ENCODE results near the gene APBB1IP.

The APBB1IP gene

DNA sequence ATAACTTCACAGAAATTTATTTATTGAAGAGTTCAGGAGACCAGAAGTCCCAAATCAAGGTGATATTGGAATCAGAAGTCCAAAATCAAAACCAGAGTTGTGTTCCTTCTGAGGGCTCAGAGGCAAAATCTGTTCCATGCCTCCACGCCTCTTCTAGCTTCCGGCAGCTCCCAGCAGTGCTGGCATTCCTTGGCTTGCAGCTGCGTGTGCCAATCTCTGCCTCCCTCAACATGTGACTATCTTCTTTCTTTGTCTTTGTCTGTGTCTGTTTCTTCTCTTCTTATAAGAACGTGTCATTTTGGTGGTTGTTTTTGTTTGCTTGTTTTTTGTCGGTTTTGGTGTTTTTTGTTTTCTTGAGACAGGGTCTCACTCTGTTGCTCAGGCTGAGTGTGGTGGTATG lies 116.1 kb downstream of the APBB1IP start (continued):
- TF ChIP-seq, protein P1, sequence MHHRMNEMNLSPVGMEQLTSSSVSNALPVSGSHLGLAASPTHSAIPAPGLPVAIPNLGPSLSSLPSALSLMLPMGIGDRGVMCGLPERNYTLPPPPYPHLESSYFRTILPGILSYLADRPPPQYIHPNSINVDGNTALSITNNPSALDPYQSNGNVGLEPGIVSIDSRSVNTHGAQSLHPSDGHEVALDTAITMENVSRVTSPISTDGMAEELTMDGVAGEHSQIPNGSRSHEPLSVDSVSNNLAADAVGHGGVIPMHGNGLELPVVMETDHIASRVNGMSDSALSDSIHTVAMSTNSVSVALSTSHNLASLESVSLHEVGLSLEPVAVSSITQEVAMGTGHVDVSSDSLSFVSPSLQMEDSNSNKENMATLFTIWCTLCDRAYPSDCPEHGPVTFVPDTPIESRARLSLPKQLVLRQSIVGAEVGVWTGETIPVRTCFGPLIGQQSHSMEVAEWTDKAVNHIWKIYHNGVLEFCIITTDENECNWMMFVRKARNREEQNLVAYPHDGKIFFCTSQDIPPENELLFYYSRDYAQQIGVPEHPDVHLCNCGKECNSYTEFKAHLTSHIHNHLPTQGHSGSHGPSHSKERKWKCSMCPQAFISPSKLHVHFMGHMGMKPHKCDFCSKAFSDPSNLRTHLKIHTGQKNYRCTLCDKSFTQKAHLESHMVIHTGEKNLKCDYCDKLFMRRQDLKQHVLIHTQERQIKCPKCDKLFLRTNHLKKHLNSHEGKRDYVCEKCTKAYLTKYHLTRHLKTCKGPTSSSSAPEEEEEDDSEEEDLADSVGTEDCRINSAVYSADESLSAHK (tag by site-specific recombination; IDR thresholded peaks at IDR 0.05) = no peak
- TF ChIP-seq ZBTB1 (tag by site-specific recombination; IDR thresholded peaks at IDR 0.05) (no peak), ZNF510 (tag by site-specific recombination; IDR thresholded peaks at IDR 0.05; ENCODE audit: insufficient replicate concordance) (no peak), ZNF24 (tag by site-specific recombination; IDR thresholded peaks at IDR 0.05) (no peak), ZNF133 (tag by site-specific recombination; IDR thresholded peaks at IDR 0.05) (no peak), WT1 (tag by site-specific recombination; IDR thresholded peaks at IDR 0.05) (no peak), ZNF184 (tag by site-specific recombination; IDR thresholded peaks at IDR 0.05) (no peak)

DNA sequence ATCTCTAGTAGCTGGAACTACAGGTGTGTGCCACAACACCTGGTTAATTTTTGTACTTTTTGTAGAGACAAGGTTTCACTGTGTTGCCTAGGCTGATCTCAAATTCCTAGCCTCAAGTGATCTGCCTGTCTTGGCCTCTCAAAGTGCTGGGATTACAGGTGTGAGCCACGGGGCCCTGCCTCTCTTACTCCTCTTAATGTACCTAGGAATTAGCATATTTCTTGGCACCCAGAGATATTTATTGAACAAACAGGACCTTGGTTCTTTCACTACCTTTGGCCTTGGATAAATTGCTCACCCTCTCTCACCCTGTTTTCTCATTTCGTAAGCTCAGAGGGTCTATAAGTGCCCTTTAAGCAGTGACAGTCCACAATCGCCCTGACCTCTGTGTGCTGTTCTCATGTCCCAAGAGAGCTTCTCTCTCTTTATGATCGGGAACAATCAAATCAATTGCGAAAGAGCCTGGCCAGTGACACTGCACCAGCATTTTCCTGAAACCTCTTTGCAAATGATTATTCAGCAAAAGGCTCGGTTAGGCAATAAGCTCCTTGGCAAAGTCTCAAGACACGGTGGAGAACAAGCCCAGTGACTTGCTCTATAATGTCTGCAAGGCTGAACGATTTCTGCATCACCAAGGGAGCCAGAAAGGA lies 117.7 kb downstream of the APBB1IP start:
- ChIA-PET POLR2A (interaction anchor here (0.9 kb wide), 1 partner anchor 31 kb away, joined by 5 read pairs; no protein-coding TSS in a partner anchor), CTCF (interaction anchor here (0.6 to 8.6 kb wide), 16 partner anchors 11 to 1126 kb away, joined by 3 to 133 read pairs (median 4); no protein-coding TSS in a partner anchor)
- TF ChIP-seq, protein P2, sequence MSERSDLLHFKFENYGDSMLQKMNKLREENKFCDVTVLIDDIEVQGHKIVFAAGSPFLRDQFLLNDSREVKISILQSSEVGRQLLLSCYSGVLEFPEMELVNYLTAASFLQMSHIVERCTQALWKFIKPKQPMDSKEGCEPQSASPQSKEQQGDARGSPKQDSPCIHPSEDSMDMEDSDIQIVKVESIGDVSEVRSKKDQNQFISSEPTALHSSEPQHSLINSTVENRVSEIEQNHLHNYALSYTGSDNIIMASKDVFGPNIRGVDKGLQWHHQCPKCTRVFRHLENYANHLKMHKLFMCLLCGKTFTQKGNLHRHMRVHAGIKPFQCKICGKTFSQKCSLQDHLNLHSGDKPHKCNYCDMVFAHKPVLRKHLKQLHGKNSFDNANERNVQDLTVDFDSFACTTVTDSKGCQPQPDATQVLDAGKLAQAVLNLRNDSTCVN (tag by site-specific recombination; optimal IDR thresholded peaks at IDR 0.05) = no peak
- no peak for TF ChIP-seq SCRT2 (tag by site-specific recombination; IDR thresholded peaks at IDR 0.05)
- TF ChIP-seq HOXC10 (CRISPR knock-in tag; IDR thresholded peaks at IDR 0.05) = no peak
- no peak for TF ChIP-seq ZNF138 (tag by site-specific recombination; IDR thresholded peaks at IDR 0.05; ENCODE audit: borderline replicate concordance)
- TF ChIP-seq ZNF266 (tag by site-specific recombination; IDR thresholded peaks at IDR 0.05; ENCODE audit: low read depth) = no peak
- no peak for TF ChIP-seq ZFP3 (tag by site-specific recombination; IDR thresholded peaks at IDR 0.05; ENCODE audit: low read depth)
- TF ChIP-seq, protein P3, sequence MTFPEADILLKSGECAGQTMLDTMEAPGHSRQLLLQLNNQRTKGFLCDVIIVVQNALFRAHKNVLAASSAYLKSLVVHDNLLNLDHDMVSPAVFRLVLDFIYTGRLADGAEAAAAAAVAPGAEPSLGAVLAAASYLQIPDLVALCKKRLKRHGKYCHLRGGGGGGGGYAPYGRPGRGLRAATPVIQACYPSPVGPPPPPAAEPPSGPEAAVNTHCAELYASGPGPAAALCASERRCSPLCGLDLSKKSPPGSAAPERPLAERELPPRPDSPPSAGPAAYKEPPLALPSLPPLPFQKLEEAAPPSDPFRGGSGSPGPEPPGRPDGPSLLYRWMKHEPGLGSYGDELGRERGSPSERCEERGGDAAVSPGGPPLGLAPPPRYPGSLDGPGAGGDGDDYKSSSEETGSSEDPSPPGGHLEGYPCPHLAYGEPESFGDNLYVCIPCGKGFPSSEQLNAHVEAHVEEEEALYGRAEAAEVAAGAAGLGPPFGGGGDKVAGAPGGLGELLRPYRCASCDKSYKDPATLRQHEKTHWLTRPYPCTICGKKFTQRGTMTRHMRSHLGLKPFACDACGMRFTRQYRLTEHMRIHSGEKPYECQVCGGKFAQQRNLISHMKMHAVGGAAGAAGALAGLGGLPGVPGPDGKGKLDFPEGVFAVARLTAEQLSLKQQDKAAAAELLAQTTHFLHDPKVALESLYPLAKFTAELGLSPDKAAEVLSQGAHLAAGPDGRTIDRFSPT (tag by site-specific recombination; IDR thresholded peaks at IDR 0.05) = no peak
- Histone ChIP-seq H3K9me3 (ENCODE audit: control insufficient read depth, insufficient read depth, low read depth, low read length) (no peaks in the 10 kb centered on the region), H3K4me3 (ENCODE audit: low read depth, low read length) (no peak overlapping the region), H3K27ac (ENCODE audit: extremely low read depth, low read depth, low read length) (no peak overlapping the region), H3K36me3 (ENCODE audit: control insufficient read depth in 2 of 2, insufficient read depth in 1 of 2, low read length in 2 of 2) (no peaks in the 10 kb centered on the region), H3K4me1 (ENCODE audit: control insufficient read depth, insufficient read depth, low read length) (no peaks in the 10 kb centered on the region)

DNA sequence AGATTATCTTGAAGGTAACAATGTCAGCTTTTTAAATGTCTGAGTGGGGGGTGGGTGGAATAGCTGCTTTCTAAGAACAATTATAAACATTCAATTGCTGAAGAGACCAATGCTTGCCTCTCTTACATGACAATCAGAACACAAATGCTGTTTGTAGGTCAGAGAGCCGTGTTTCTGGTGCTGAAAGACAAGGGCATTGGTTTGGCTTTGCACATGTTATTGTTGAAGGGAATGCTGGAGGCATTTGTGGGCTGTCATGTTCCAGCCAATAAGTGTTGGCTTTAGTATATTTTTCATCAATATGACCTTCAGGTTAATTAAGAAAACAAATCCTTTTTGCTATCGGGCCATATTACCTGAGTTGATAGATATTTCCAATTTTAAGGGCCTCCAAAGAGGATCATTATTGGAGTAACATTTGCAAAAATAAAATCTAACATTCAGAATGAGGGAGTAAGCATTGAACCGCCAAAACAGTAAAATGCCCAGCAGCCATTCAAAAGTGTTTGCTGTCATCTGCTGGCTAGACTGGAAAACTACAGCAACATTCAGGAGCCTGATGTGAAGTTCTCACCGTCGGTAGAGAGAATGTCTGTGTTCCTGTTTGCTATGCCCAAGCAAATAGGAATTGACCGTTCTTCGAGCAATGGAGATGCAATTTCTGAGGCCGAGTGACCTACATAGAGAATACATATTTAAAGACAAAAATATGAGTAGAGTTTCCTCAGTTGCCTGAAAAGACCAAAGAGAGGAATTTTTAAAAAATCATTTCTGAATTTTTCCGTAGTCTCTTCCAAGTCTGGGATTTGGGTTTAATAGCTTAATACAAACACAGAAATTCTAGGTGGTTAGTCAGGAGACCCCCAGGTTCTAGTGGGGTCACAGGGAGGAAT lies 118.9 kb downstream of the APBB1IP start:
- no peaks in the 10 kb centered on the region for H3K4me1 ChIP-seq (ENCODE audit: control insufficient read depth, insufficient read depth, low read length)
- no peak overlapping the region for H3K27ac ChIP-seq (ENCODE audit: extremely low read depth, low read depth, low read length)
- CTCF ChIA-PET = interaction anchor here (0.5 to 8.6 kb wide), 23 partner anchors 9 to 1380 kb away, joined by 3 to 133 read pairs (median 4); no protein-coding TSS in a partner anchor
- POLR2A ChIA-PET = no interaction called here
- H3K4me3 ChIP-seq (ENCODE audit: low read depth, low read length) = no peak overlapping the region
- H3K9me3 ChIP-seq (ENCODE audit: control insufficient read depth, insufficient read depth, low read depth, low read length) = no peaks in the 10 kb centered on the region
- H3K36me3 ChIP-seq (ENCODE audit: control insufficient read depth in 2 of 2, insufficient read depth in 1 of 2, low read length in 2 of 2) = no peaks in the 10 kb centered on the region
- TF ChIP-seq MEIS1 (CRISPR knock-in tag; IDR thresholded peaks at IDR 0.05; ENCODE audit: borderline replicate concordance) (no peak), ZNF654 (tag by site-specific recombination; IDR thresholded peaks at IDR 0.05; ENCODE audit: low read depth) (peak; percentile 99), ZNF2 (tag by site-specific recombination; IDR thresholded peaks at IDR 0.05) (no peak), GLIS2 (tag by site-specific recombination; IDR thresholded peaks at IDR 0.05) (no peak), ZNF473 (tag by site-specific recombination; IDR thresholded peaks at IDR 0.05) (no peak), ZNF341 (tag by site-specific recombination; IDR thresholded peaks at IDR 0.05; ENCODE audit: low read depth) (peak; percentile 48; the same call in 1 of the 2 replicates), ZSCAN30 (tag by site-specific recombination; IDR thresholded peaks at IDR 0.05) (0 out of 2 replicates have a peak, but pooled peaks have one; percentile 73), ZNF747 (tag by site-specific recombination; IDR thresholded peaks at IDR 0.05) (no peak), ZBTB1 (tag by site-specific recombination; IDR thresholded peaks at IDR 0.05) (no peak)
- TF ChIP-seq, protein P4, sequence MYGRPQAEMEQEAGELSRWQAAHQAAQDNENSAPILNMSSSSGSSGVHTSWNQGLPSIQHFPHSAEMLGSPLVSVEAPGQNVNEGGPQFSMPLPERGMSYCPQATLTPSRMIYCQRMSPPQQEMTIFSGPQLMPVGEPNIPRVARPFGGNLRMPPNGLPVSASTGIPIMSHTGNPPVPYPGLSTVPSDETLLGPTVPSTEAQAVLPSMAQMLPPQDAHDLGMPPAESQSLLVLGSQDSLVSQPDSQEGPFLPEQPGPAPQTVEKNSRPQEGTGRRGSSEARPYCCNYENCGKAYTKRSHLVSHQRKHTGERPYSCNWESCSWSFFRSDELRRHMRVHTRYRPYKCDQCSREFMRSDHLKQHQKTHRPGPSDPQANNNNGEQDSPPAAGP (tag by site-specific recombination; IDR thresholded peaks at IDR 0.05) = no peak

Data from HEK293 (cell line).